ENCODE results near the gene OR52M1.

- TF ChIP-seq CTCF (IDR thresholded peaks at IDR 0.05; ENCODE audit: borderline replicate concordance, extremely low read depth, low read length, poor library complexity, severe bottlenecking) (no peak), EZH2 (IDR thresholded peaks at IDR 0.05; ENCODE audit: borderline replicate concordance, low read depth, low read length, severe bottlenecking) (no peak)
Observed at GRCh38 chr11:4543561-4543960, 1.4 kb upstream of the OR52M1 start.

Measured in DND-41 (cell line).